ENCODE data around the gene SCRN1. TPM values are rescaled to one million over a fixed set of nuclear protein-coding genes. Genes with fewer than 3 reads are reported as not detected.

Gene SCRN1
- total and polyA plus RNA-seq, 2 of the 13 experiments (the other 11 are each of a cell fraction or from before 2014, with no cell fraction given): 43.2 to 49.8 TPM

GRCh38 chr7:29920491-29920890 lies 69.1 kb downstream of the SCRN1 start:
- ChIA-PET POLR2A (no interaction called here), CTCF (ENCODE audit: low intra/inter-chr PET ratio, low total read pairs) (interaction anchor here (1.4 to 1.5 kb wide), 2 partner anchors 43 to 285 kb away, joined by 3 to 4 read pairs; no protein-coding TSS in a partner anchor)
- no peak overlapping the region for H2AFZ ChIP-seq (ENCODE audit: low read length)
- no peak overlapping the region for H3K27ac ChIP-seq (ENCODE audit: extremely low read length, insufficient read depth, low read length)
- no peak overlapping the region for H3K4me3 ChIP-seq (replicated peaks in 1 of 3; ENCODE audit: insufficient read depth in 1 of 3, low read depth in 2 of 3, low read length in 3 of 3)
- H3K27me3 ChIP-seq (ENCODE audit: control insufficient read depth in 1 of 2, insufficient read depth in 2 of 2, low read length in 2 of 2): no peaks in the 10 kb centered on the region
- no peak for FAIRE-seq
- TF ChIP-seq ZBTB14 (CRISPR knock-in tag; IDR thresholded peaks at IDR 0.05): no peak
- no peak for TF ChIP-seq TAF1 (CRISPR knock-in tag; IDR thresholded peaks at IDR 0.05)
- TF ChIP-seq ZNF713 (CRISPR knock-in tag; IDR thresholded peaks at IDR 0.05): no peak
- TF ChIP-seq AGO1 (IDR thresholded peaks at IDR 0.05; ENCODE audit: low read depth, low read length, poor library complexity, severe bottlenecking): no peak
- TF ChIP-seq ZNF7 (CRISPR knock-in tag; IDR thresholded peaks at IDR 0.05): no peak
- TF ChIP-seq TAF15 (IDR thresholded peaks at IDR 0.05; ENCODE audit: low read depth, low read length, poor library complexity, severe bottlenecking): no peak
- H3K4me1 ChIP-seq (ENCODE audit: insufficient read depth, low read length): no peaks in the 10 kb centered on the region
- ATAC-seq: no peak
- BruUV-seq (replicated peaks): no TSS peak
- in situ Hi-C loops (cut with HindIII; ENCODE audit: extremely low pct_ligation_motif_present, low pct_unique_long_range_greater_than_20kb): no loop called here
- no peak overlapping the region for H3K4me2 ChIP-seq (ENCODE audit: low read depth, low read length)
- peaks cover 8% of the 10 kb centered on the region; the same call in 1 of the 2 replicates for H4K20me1 ChIP-seq (ENCODE audit: insufficient read depth, low read length)
- intact Hi-C loops (cut with micrococcal nuclease; ENCODE audit: unreplicated experiment): loop anchor here (1.0 to 5.0 kb wide), 2 partner anchors 33 to 43 kb away; no protein-coding TSS in a partner anchor
- H3K79me2 ChIP-seq (ENCODE audit: insufficient read depth, low read length): no peaks in the 10 kb centered on the region
- no peak overlapping the region for H3K9ac ChIP-seq (ENCODE audit: insufficient read depth, low read depth, low read length)
- no peak for DNase-seq (ENCODE audit: low spot score)
- H3K36me3 ChIP-seq (replicated peaks in 1 of 2; ENCODE audit: control insufficient read depth in 1 of 2, insufficient read depth in 2 of 2, low read length in 2 of 2): peaks cover 23 to 39% of the 10 kb centered on the region in 2 experiments
- no peaks in the 10 kb centered on the region for H3K9me3 ChIP-seq (ENCODE audit: low read length)
- WGBS (ENCODE audit: low lambda C conversion rate): 95% methylated on average over 4 of the region's 5 CpGs

GRCh38 chr7:29919790-29920189 lies 69.8 kb downstream of the SCRN1 start:
- DNase-seq (ENCODE audit: low spot score): no peak
- in situ Hi-C loops (cut with HindIII; ENCODE audit: extremely low pct_ligation_motif_present, low pct_unique_long_range_greater_than_20kb) (no loop called here), intact Hi-C loops (cut with micrococcal nuclease; ENCODE audit: unreplicated experiment) (loop anchor here (1.0 to 5.0 kb wide), 2 partner anchors 34 to 42 kb away; no protein-coding TSS in a partner anchor)
- no peak for FAIRE-seq
- Histone ChIP-seq H3K4me3 (replicated peaks in 1 of 3; ENCODE audit: insufficient read depth in 1 of 3, low read depth in 2 of 3, low read length in 3 of 3) (no peak overlapping the region), H3K36me3 (replicated peaks in 1 of 2; ENCODE audit: control insufficient read depth in 1 of 2, insufficient read depth in 2 of 2, low read length in 2 of 2) (peaks cover 23 to 32% of the 10 kb centered on the region in 2 experiments), H3K9ac (ENCODE audit: insufficient read depth, low read depth, low read length) (no peak overlapping the region), H3K27me3 (ENCODE audit: control insufficient read depth in 1 of 2, insufficient read depth in 2 of 2, low read length in 2 of 2) (no peaks in the 10 kb centered on the region), H3K27ac (ENCODE audit: extremely low read length, insufficient read depth, low read length) (no peak overlapping the region), H3K4me1 (ENCODE audit: insufficient read depth, low read length) (no peaks in the 10 kb centered on the region), H2AFZ (ENCODE audit: low read length) (no peak overlapping the region), H3K9me3 (ENCODE audit: low read length) (no peaks in the 10 kb centered on the region), H4K20me1 (ENCODE audit: insufficient read depth, low read length) (peaks cover 8% of the 10 kb centered on the region; the same call in 1 of the 2 replicates), H3K79me2 (ENCODE audit: insufficient read depth, low read length) (no peaks in the 10 kb centered on the region), H3K4me2 (ENCODE audit: low read depth, low read length) (no peak overlapping the region)
- 96% methylated on average over 5 of the region's 5 CpGs for WGBS (ENCODE audit: low lambda C conversion rate)
- ChIA-PET POLR2A (no interaction called here), CTCF (ENCODE audit: low intra/inter-chr PET ratio, low total read pairs) (interaction anchor here (1.4 kb wide), 1 partner anchor 42 kb away, joined by 3 read pairs; no protein-coding TSS in a partner anchor)
- TF ChIP-seq ZNF552 (CRISPR knock-in tag; IDR thresholded peaks at IDR 0.05; ENCODE audit: borderline replicate concordance) (no peak), MAFK (conservative IDR thresholded peaks at IDR 0.05 in 1 of 2, IDR thresholded peaks at IDR 0.05 in 1 of 2; ENCODE audit: low read length in 2 of 2) (peak in 1 of 2 experiments; percentile 25; a peak in 1 of 4 replicates)
- BruUV-seq (replicated peaks): no TSS peak
- ATAC-seq: no peak

Measured in HepG2 (cell line).